ENCODE measurements around the gene METTL3.

GRCh38 chr14:21476925-21477681, 34.0 kb downstream of the METTL3 start, which contains the start of the genes RAB2B and TOX4:
- TF ChIP-seq CTCF (IDR thresholded peaks at IDR 0.05) (peak; percentile 93 to 99 (median 98)), POLR2A (IDR thresholded peaks at IDR 0.05) (peak; percentile 59), POLR2AphosphoS5 (IDR thresholded peaks at IDR 0.05) (peak; percentile 97)
